GM12891 (cell line): ENCODE measurements around the gene SDF4.

Experiments
- DNase-seq: peaks from one replicate; pipeline ENCODE4 v3.0.0; 2011; ENCODE audit warnings: low spot score; ENCODE audit not compliant: insufficient read length
- FAIRE-seq: peaks from 2 replicates; lab custom pipeline; 2011; peaks lifted over from hg19 to GRCh38; lab: Jason Lieb, UNC
- PAX5 ChIP-seq: IDR thresholded peaks from 2 replicates; pipeline ENCODE4 v1.6.1; 2011; ENCODE audit warnings: low read length, moderate library complexity, mild to moderate bottlenecking; ENCODE audit not compliant: insufficient read depth, severe bottlenecking
- POLR2A ChIP-seq: IDR thresholded peaks from 2 replicates; pipeline ENCODE4 v1.6.1; 2011; ENCODE audit warnings: low read depth, low read length, control low read depth
- POLR2AphosphoS5 ChIP-seq: IDR thresholded peaks from 2 replicates; pipeline ENCODE4 v1.6.1; 2011; ENCODE audit warnings: low read depth, low read length, control low read depth
- POU2F2 ChIP-seq: IDR thresholded peaks from 2 replicates; pipeline ENCODE4 v1.6.1; 2011; ENCODE audit warnings: low read depth, mild to moderate bottlenecking, control low read depth, low read length, moderate library complexity
- SPI1 ChIP-seq: IDR thresholded peaks from 2 replicates; pipeline ENCODE4 v1.6.1; 2011; ENCODE audit warnings: low read depth, low read length, control low read depth
- TAF1 ChIP-seq: IDR thresholded peaks from 2 replicates; pipeline ENCODE4 v1.6.1; 2011; ENCODE audit warnings: low read depth, low read length, control low read depth

SDF4 gene

GRCh38 chr1:1191734-1192133 is 40.1 kb downstream of the SDF4 start:
- DNase-seq (no peak), FAIRE-seq (no peak)
- no peak for TF ChIP-seq SPI1
- no peak for TF ChIP-seq POLR2AphosphoS5
- TF ChIP-seq TAF1: no peak
- no peak for TF ChIP-seq POLR2A
- no peak for TF ChIP-seq PAX5
- TF ChIP-seq POU2F2: no peak

- TF ChIP-seq POLR2A: no peak
- FAIRE-seq: no peak
- no peak for DNase-seq
These were observed 42.7 kb downstream of the SDF4 start for GRCh38 chr1:1189111-1189510.

GRCh38 chr1:1187938-1188337 is 43.9 kb downstream of the SDF4 start:
- DNase-seq: no peak
- TF ChIP-seq POLR2AphosphoS5: no peak
- TF ChIP-seq POU2F2: no peak
- no peak for FAIRE-seq

- DNase-seq (no peak), FAIRE-seq (no peak)
These were observed 46.6 kb downstream of the SDF4 start for GRCh38 chr1:1185101-1185765.

GRCh38 chr1:1183833-1184775 is 47.7 kb downstream of the SDF4 start:
- TF ChIP-seq POLR2A (no peak), TAF1 (no peak), PAX5 (no peak), POU2F2 (no peak), SPI1 (no peak), POLR2AphosphoS5 (no peak)
- no peak for FAIRE-seq
- DNase-seq: no peak

More at GRCh38 chr1:1185101-1185765, 46.6 kb downstream of the SDF4 start:
- TF ChIP-seq TAF1: no peak
- TF ChIP-seq POLR2A: no peak
- TF ChIP-seq SPI1: no peak
- no peak for TF ChIP-seq PAX5
- TF ChIP-seq POLR2AphosphoS5: no peak
- no peak for TF ChIP-seq POU2F2

- DNase-seq (no peak), FAIRE-seq (no peak)
- TF ChIP-seq POLR2AphosphoS5 (no peak), POU2F2 (no peak), PAX5 (no peak), SPI1 (no peak)
These were observed 48.5 kb downstream of the SDF4 start for GRCh38 chr1:1183221-1183747.

- no peak for DNase-seq
- FAIRE-seq: no peak
- TF ChIP-seq POLR2A (no peak), TAF1 (no peak), SPI1 (no peak), PAX5 (no peak), POLR2AphosphoS5 (no peak), POU2F2 (no peak)
These were observed 49.1 kb downstream of the SDF4 start for GRCh38 chr1:1182491-1183220.

GRCh38 chr1:1181938-1182410 is 49.8 kb downstream of the SDF4 start:
- TF ChIP-seq POLR2A (no peak), POLR2AphosphoS5 (no peak), PAX5 (no peak), TAF1 (no peak), POU2F2 (no peak), SPI1 (no peak)
- no peak for DNase-seq
- FAIRE-seq: no peak

- TF ChIP-seq POLR2A (no peak), TAF1 (no peak), POLR2AphosphoS5 (no peak), PAX5 (no peak), SPI1 (no peak), POU2F2 (no peak)
- FAIRE-seq: no peak
- no peak for DNase-seq
These were observed 50.5 kb downstream of the SDF4 start for GRCh38 chr1:1181129-1181937.
